Karpas-422 (cell line): ENCODE measurements around the gene CXXC4. TPM values are rescaled to one million over a fixed set of nuclear protein-coding genes. Genes with fewer than 3 reads are reported as not detected.

Experiments used
- DNase-seq: peaks from one replicate; pipeline ENCODE4 v3.0.0-alpha.2; 2015
- H2AFZ ChIP-seq: fragments of 200-600 bp; sonication (generic); 2 replicates; pipeline ENCODE4 v1.6.1; 2014; ENCODE audit warnings: antibody characterized with exemption, low read length, mixed read lengths
- H3K27ac ChIP-seq: fragments of 200-600 bp; sonication (generic); 2 replicates; pipeline ENCODE4 v1.5.1; 2014; ENCODE audit warnings: mild to moderate bottlenecking, low read length, moderate library complexity
- H3K27me3 ChIP-seq: fragments of 200-600 bp; sonication (generic); 2 replicates; pipeline ENCODE4 v1.6.1; 2014; ENCODE audit warnings: low read length, mixed read lengths
- H3K36me3 ChIP-seq: fragments of 200-600 bp; sonication (generic); 2 replicates; pipeline ENCODE4 v1.6.1; 2014; ENCODE audit warnings: low read length, mixed read lengths; ENCODE audit not compliant: insufficient read depth
- H3K4me1 ChIP-seq: fragments of 200-600 bp; sonication (generic); 2 replicates; pipeline ENCODE4 v1.6.1; 2014; ENCODE audit warnings: mild to moderate bottlenecking, low read length, mixed read lengths
- H3K4me2 ChIP-seq: fragments of 200-600 bp; sonication (generic); 2 replicates; pipeline ENCODE4 v1.6.1; 2014; ENCODE audit warnings: low read length, low read depth, mild to moderate bottlenecking; ENCODE audit not compliant: poor library complexity, severe bottlenecking
- H3K4me3 ChIP-seq: fragments of 200-600 bp; sonication (generic); 2 replicates; pipeline ENCODE4 v1.5.1; 2014; ENCODE audit warnings: mild to moderate bottlenecking, antibody characterized with exemption, low read length, mixed read lengths
- H3K79me2 ChIP-seq: fragments of 200-600 bp; sonication (generic); 2 replicates; pipeline ENCODE4 v1.6.1; 2014; ENCODE audit warnings: mild to moderate bottlenecking, low read length, mixed read lengths
- H3K9ac ChIP-seq: fragments of 200-600 bp; sonication (generic); 2 replicates; pipeline ENCODE4 v1.6.0; 2014; ENCODE audit warnings: low read length
- H3K9me2 ChIP-seq: fragments of 200-600 bp; sonication (generic), shearing (Covaris generic); replicated peaks from 2 replicates; pipeline ENCODE4 v1.6.0; 2014; ENCODE audit warnings: mild to moderate bottlenecking, low read length, moderate library complexity; ENCODE audit not compliant: insufficient read depth
- H3K9me3 ChIP-seq: fragments of 300-700, 200-600 bp; sonication (generic); 2 replicates; pipeline ENCODE4 v1.6.1; 2014; ENCODE audit warnings: low read length, mixed read lengths
- H4K20me1 ChIP-seq: fragments of 200-600 bp; sonication (generic); 2 replicates; pipeline ENCODE4 v1.6.1; 2014; ENCODE audit warnings: mild to moderate bottlenecking, antibody characterized with exemption, low read length, low read depth; ENCODE audit not compliant: insufficient read depth
- total RNA-seq: library from RNA; depleted of rRNA; stranded (reverse); fragments of >200 nt; shearing (Covaris generic); gene quantifications from 2 replicates; pipeline ENCODE4 v1.2.3, GENCODE V29; 2014; ENCODE audit warnings: low replicate concordance

The CXXC4 gene
- total RNA-seq, 1 experiment from 2014 or later = not detected

DNA sequence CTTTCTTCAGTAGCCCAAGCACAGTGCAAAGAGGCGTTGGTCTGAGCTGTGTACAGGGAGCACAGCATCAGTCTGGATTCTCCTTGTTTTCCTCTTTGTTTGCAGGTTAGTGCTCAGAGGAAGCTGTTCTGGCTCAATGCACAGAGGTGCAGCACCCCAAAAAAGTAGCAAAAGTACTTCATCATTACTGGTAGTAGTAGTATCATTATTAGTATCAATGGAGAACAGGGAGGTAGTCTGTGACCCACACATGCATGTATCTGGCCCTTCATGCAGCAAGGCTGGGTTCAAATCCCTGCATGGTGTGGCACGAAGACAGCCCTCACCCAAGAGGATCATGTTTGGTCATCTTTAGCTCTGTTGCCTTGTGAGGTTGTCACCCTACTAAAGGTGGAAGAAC is 68.7 kb downstream of the CXXC4 start:
- H3K9me2 ChIP-seq = no peaks in the 10 kb centered on the region
- no peaks in the 10 kb centered on the region for H3K36me3 ChIP-seq
- H3K9me3 ChIP-seq = no peaks in the 10 kb centered on the region
- no peak overlapping the region for H3K9ac ChIP-seq
- H4K20me1 ChIP-seq = no peaks in the 10 kb centered on the region
- no peak overlapping the region for H3K4me3 ChIP-seq
- no peak overlapping the region for H3K4me2 ChIP-seq
- no peak for DNase-seq
- no peaks in the 10 kb centered on the region for H3K79me2 ChIP-seq
- H3K4me1 ChIP-seq = no peaks in the 10 kb centered on the region
- H2AFZ ChIP-seq = no peak overlapping the region
- no peaks in the 10 kb centered on the region for H3K27me3 ChIP-seq
- no peak overlapping the region for H3K27ac ChIP-seq

- H4K20me1 ChIP-seq = no peaks in the 10 kb centered on the region
- H3K79me2 ChIP-seq = no peaks in the 10 kb centered on the region
- no peaks in the 10 kb centered on the region for H3K36me3 ChIP-seq
- no peak overlapping the region for H2AFZ ChIP-seq
- H3K27me3 ChIP-seq = no peaks in the 10 kb centered on the region
- H3K4me2 ChIP-seq = no peak overlapping the region
- no peaks in the 10 kb centered on the region for H3K9me2 ChIP-seq
- H3K9ac ChIP-seq = no peak overlapping the region
- no peak for DNase-seq
- H3K4me1 ChIP-seq = no peaks in the 10 kb centered on the region
- no peak overlapping the region for H3K4me3 ChIP-seq
- H3K27ac ChIP-seq = no peak overlapping the region
- no peaks in the 10 kb centered on the region for H3K9me3 ChIP-seq
Measured at GRCh38 chr4:104424989-104425388, 69.7 kb downstream of the CXXC4 start.

- DNase-seq = no peak
- no peaks in the 10 kb centered on the region for H4K20me1 ChIP-seq
- no peak overlapping the region for H3K27ac ChIP-seq
- no peak overlapping the region for H2AFZ ChIP-seq
- H3K79me2 ChIP-seq = no peaks in the 10 kb centered on the region
- no peak overlapping the region for H3K4me2 ChIP-seq
- no peaks in the 10 kb centered on the region for H3K27me3 ChIP-seq
- H3K4me3 ChIP-seq = no peak overlapping the region
- no peaks in the 10 kb centered on the region for H3K9me3 ChIP-seq
- no peaks in the 10 kb centered on the region for H3K9me2 ChIP-seq
- no peaks in the 10 kb centered on the region for H3K36me3 ChIP-seq
- H3K4me1 ChIP-seq = no peaks in the 10 kb centered on the region
- H3K9ac ChIP-seq = no peak overlapping the region
Measured at GRCh38 chr4:104424475-104424941, 70.2 kb downstream of the CXXC4 start.

DNA sequence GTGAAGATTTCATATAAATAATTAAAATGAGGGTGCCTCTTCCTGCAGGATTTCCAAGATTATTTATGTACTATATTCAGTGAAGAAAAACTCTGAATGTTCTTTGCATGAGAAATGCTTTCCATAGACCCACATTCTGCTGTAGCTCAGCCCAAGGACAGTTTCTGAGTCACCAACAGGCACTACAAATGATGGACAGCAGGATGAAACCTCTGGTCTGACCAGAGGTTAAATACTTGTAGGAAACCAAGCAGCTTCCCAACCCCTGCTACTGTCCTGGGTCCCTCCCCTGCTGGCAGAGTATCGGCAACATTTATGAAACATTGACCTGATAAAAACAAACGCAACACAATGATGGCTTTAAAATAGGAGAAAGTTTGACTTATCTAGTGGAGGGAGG is 73.1 kb downstream of the CXXC4 start:
- H4K20me1 ChIP-seq = no peaks in the 10 kb centered on the region
- no peaks in the 10 kb centered on the region for H3K4me1 ChIP-seq
- no peaks in the 10 kb centered on the region for H3K9me3 ChIP-seq
- H3K79me2 ChIP-seq = no peaks in the 10 kb centered on the region
- H2AFZ ChIP-seq = no peak overlapping the region
- H3K27me3 ChIP-seq = no peaks in the 10 kb centered on the region
- no peak overlapping the region for H3K4me3 ChIP-seq
- H3K9me2 ChIP-seq = no peaks in the 10 kb centered on the region
- no peak for DNase-seq
- no peaks in the 10 kb centered on the region for H3K36me3 ChIP-seq
- no peak overlapping the region for H3K9ac ChIP-seq
- H3K27ac ChIP-seq = no peak overlapping the region
- H3K4me2 ChIP-seq = no peak overlapping the region

GRCh38 chr4:104420766-104421165 is 73.9 kb downstream of the CXXC4 start:
- Histone ChIP-seq H3K4me1 (no peaks in the 10 kb centered on the region), H3K27me3 (no peaks in the 10 kb centered on the region), H3K4me2 (no peak overlapping the region), H3K4me3 (no peak overlapping the region), H4K20me1 (no peaks in the 10 kb centered on the region), H3K9ac (no peak overlapping the region), H3K79me2 (no peaks in the 10 kb centered on the region), H3K9me2 (no peaks in the 10 kb centered on the region), H3K27ac (no peak overlapping the region), H3K36me3 (no peaks in the 10 kb centered on the region), H3K9me3 (no peaks in the 10 kb centered on the region), H2AFZ (no peak overlapping the region)
- DNase-seq = no peak
